Panc1 (cell line): ENCODE data around the gene MTERF4. TPM values are rescaled to one million over a fixed set of nuclear protein-coding genes. Genes with fewer than 3 reads are reported as not detected.

Experiments
- ATAC-seq: fragments of 200-7000 bp; cut with Tn5 transposase; 2 replicates; pipeline ENCODE4 v1.9.1; 2020; ENCODE audit warnings: mild to moderate bottlenecking, moderate library complexity
- BruUV-seq: library from RNA; stranded (reverse); fragments of 400-500 nt; replicated peaks from 2 replicates; lab custom pipeline; 2021; lab: Mats Ljungman, UMichigan
- CTCF ChIA-PET: fragments of 300-600 bp; sonication (Branson Sonifier 250); formaldehyde crosslinking; loops from one replicate; lab custom pipeline; 2022; ENCODE audit warnings: antibody characterized with exemption; lab: Charles Lee
- POLR2A ChIA-PET: fragments of 300-600 bp; sonication (Branson Sonifier 250); formaldehyde crosslinking; loops from one replicate; lab custom pipeline; 2022; ENCODE audit warnings: antibody characterized with exemption; lab: Charles Lee
- DNase-seq: peaks from one replicate; pipeline ENCODE4 v3.0.0-alpha.2; 2010; ENCODE audit warnings: low read depth, low spot score
- H3K27ac ChIP-seq: 2 replicates; pipeline ENCODE4 v1.5.1; 2011; ENCODE audit warnings: mild to moderate bottlenecking, low read length, inconsistent platforms
- H3K27me3 ChIP-seq: fragments of 200-500 bp; sonication (Bioruptor generic); 2 replicates; pipeline ENCODE4 v1.6.0; 2014; ENCODE audit warnings: low read length, inconsistent platforms; ENCODE audit not compliant: control insufficient read depth, insufficient read depth
- H3K36me3 ChIP-seq: fragments of 200-500 bp; sonication (Bioruptor generic); 2 replicates; pipeline ENCODE4 v1.5.1; 2014; ENCODE audit warnings: inconsistent platforms, mild to moderate bottlenecking, low read length, moderate library complexity; ENCODE audit not compliant: control insufficient read depth, insufficient read depth
- H3K4me1 ChIP-seq: 2 replicates; pipeline ENCODE4 v1.5.1; 2011; ENCODE audit warnings: inconsistent platforms, mild to moderate bottlenecking, low read length, moderate library complexity; ENCODE audit not compliant: control insufficient read depth, insufficient read depth
- H3K4me3 ChIP-seq, 2 experiments: 2 replicates each; pipeline ENCODE4 v1.5.1; 2011 to 2012; ENCODE audit warnings: low read depth in 2 of 2, low read length in 2 of 2, mild to moderate bottlenecking in 2 of 2, inconsistent platforms in 1 of 2, moderate library complexity in 1 of 2
- H3K9me3 ChIP-seq: fragments of 200-500 bp; sonication (Bioruptor generic); 2 replicates; pipeline ENCODE4 v1.5.1; 2014; ENCODE audit warnings: low read depth, mild to moderate bottlenecking, inconsistent platforms, low read length, moderate library complexity; ENCODE audit not compliant: control insufficient read depth, insufficient read depth
- CTCF ChIP-seq: fragments of 450-650 bp; IDR thresholded peaks from 2 replicates; pipeline ENCODE4 v1.5.1; 2017; ENCODE audit warnings: mild to moderate bottlenecking
- POLR2AphosphoS5 ChIP-seq: IDR thresholded peaks from 2 replicates; pipeline ENCODE4 v1.6.1; 2012; ENCODE audit warnings: mild to moderate bottlenecking, low read depth, low read length, moderate library complexity
- REST ChIP-seq, 2 experiments: IDR thresholded peaks; 2 replicates each; pipeline ENCODE4 v1.6.1; 2011 to 2012; ENCODE audit warnings: low read depth in 2 of 2, control low read depth in 1 of 2, low read length in 1 of 2, mild to moderate bottlenecking in 1 of 2, moderate library complexity in 1 of 2; ENCODE audit not compliant: insufficient read depth in 1 of 2
- SIN3A ChIP-seq: IDR thresholded peaks from 2 replicates; pipeline ENCODE4 v1.6.1; 2012; ENCODE audit warnings: low read depth, mild to moderate bottlenecking, low read length, moderate library complexity, borderline replicate concordance; ENCODE audit not compliant: insufficient read depth
- TCF7L2 ChIP-seq: IDR thresholded peaks from 2 replicates; pipeline ENCODE4 v1.6.1; 2011; ENCODE audit warnings: mild to moderate bottlenecking, low read depth, low read length, inconsistent platforms
- in situ Hi-C: cut with HindIII; loops from 2 replicates; pipeline ENCODE4 v1.10.0; 2016; ENCODE audit warnings: low sequenced_read_pairs, low pct_unique_long_range_greater_than_20kb
- intact Hi-C: fragments of 100-400 bp; cut with micrococcal nuclease; formaldehyde crosslinking; loops from one replicate; pipeline ENCODE4 v1.10.0; 2022; ENCODE audit not compliant: unreplicated experiment
- total RNA-seq: library from RNA; stranded (reverse); gene quantifications from one replicate; pipeline ENCODE4 v1.2.1, GENCODE V29; 2021; ENCODE audit not compliant: unreplicated experiment

MTERF4 gene
- total RNA-seq, 1 experiment from 2014 or later: 28.9 TPM

- Histone ChIP-seq H3K27ac (no peak overlapping the region), H3K9me3 (no peaks in the 10 kb centered on the region), H3K27me3 (no peaks in the 10 kb centered on the region), H3K36me3 (no peaks in the 10 kb centered on the region), H3K4me3 (no peak overlapping the region), H3K4me1 (no peaks in the 10 kb centered on the region)
- CTCF ChIA-PET: no interaction called here
- TSS peak; percentile 77 for BruUV-seq
- POLR2A ChIA-PET: no interaction called here
- ATAC-seq (no peak), DNase-seq (no peak)
- in situ Hi-C loops (no loop called here), intact Hi-C loops (no loop called here)
- TF ChIP-seq CTCF: no peak
- TF ChIP-seq SIN3A: no peak
- TF ChIP-seq TCF7L2: no peak
- no peak for TF ChIP-seq REST (IDR thresholded peaks at IDR 0.05; ENCODE audit: insufficient read depth in 1 of 2, low read depth in 2 of 2, low read length in 1 of 2)
- TF ChIP-seq POLR2AphosphoS5: no peak
These were observed 31.3 kb upstream of the MTERF4 start for GRCh38 chr2:241133436-241133820.

- Histone ChIP-seq H3K9me3 (no peaks in the 10 kb centered on the region), H3K27me3 (no peaks in the 10 kb centered on the region), H3K27ac (no peak overlapping the region), H3K36me3 (no peaks in the 10 kb centered on the region), H3K4me1 (no peaks in the 10 kb centered on the region), H3K4me3 (no peak overlapping the region)
- POLR2A ChIA-PET: no interaction called here
- CTCF ChIA-PET: interaction anchor here (0.6 kb wide), 1 partner anchor 98 kb away, joined by 3 read pairs; no protein-coding TSS in a partner anchor
- DNase-seq: no peak
- BruUV-seq: no TSS peak
- TF ChIP-seq SIN3A (no peak), TCF7L2 (no peak), REST (IDR thresholded peaks at IDR 0.05; ENCODE audit: insufficient read depth in 1 of 2, low read depth in 2 of 2, low read length in 1 of 2) (no peak), POLR2AphosphoS5 (no peak), CTCF (no peak)
- intact Hi-C loops: no loop called here
- in situ Hi-C loops: no loop called here
- no peak for ATAC-seq
These were observed 30.7 kb upstream of the MTERF4 start for GRCh38 chr2:241132538-241133435.
